Stimulated activated CD8-positive, alpha-beta memory T cell treated with anti-CD3 and anti-CD28 coated beads, Interleukin-12 subunit alpha, Interleukin-12 subunit beta, amount 100 ng/mL, for 24 hours (primary cell): ENCODE data around the gene KIAA1614.
"Not testable (repeated sequence)": the region's sequence is repeated elsewhere in the genome, so short reads cannot be mapped to it uniquely, and the experiment has no call there.

Experiments
- DNase-seq: peaks from one replicate; pipeline ENCODE4 v3.0.0-alpha.2; 2020; ENCODE audit errors: extremely low read depth

KIAA1614 gene

GRCh38 chr1:180941518-180942275 is 29.0 kb downstream of the KIAA1614 start:
- no peak for DNase-seq

- no peak for DNase-seq
These were observed 32.5 kb downstream of the KIAA1614 start for GRCh38 chr1:180945151-180945550.

GRCh38 chr1:180945551-180945950 is 32.9 kb downstream of the KIAA1614 start:
- DNase-seq: no peak

- no peak for DNase-seq
These were observed 33.4 kb downstream of the KIAA1614 start for GRCh38 chr1:180946056-180946455.

GRCh38 chr1:180946541-180947498 is 34.1 kb downstream of the KIAA1614 start:
- DNase-seq: no peak

GRCh38 chr1:180947499-180947885 is 34.8 kb downstream of the KIAA1614 start:
- DNase-seq: no peak

GRCh38 chr1:180947901-180948640 is 35.4 kb downstream of the KIAA1614 start:
- DNase-seq: no peak

- DNase-seq: no peak
These were observed 36.2 kb downstream of the KIAA1614 start for GRCh38 chr1:180948641-180949615.

GRCh38 chr1:180949616-180950000 is 36.9 kb downstream of the KIAA1614 start:
- DNase-seq: no peak

GRCh38 chr1:180950321-180950720 is 37.6 kb downstream of the KIAA1614 start:
- no peak for DNase-seq

GRCh38 chr1:180951186-180951745 is 38.6 kb downstream of the KIAA1614 start:
- no peak for DNase-seq

- DNase-seq: no peak
These were observed 39.3 kb downstream of the KIAA1614 start for GRCh38 chr1:180951836-180952656.

GRCh38 chr1:180952657-180953013 is 39.9 kb downstream of the KIAA1614 start:
- DNase-seq: no peak

GRCh38 chr1:180953291-180954004 is 40.8 kb downstream of the KIAA1614 start:
- DNase-seq: no peak

GRCh38 chr1:180954005-180954800 is 41.5 kb downstream of the KIAA1614 start:
- peak; percentile 25 for DNase-seq

- no peak for DNase-seq
These were observed 42.1 kb downstream of the KIAA1614 start for GRCh38 chr1:180954801-180955165.

GRCh38 chr1:180956028-180956640 is 43.4 kb downstream of the KIAA1614 start:
- no peak for DNase-seq

GRCh38 chr1:180959620-180960019 is 46.9 kb downstream of the KIAA1614 start:
- not testable (repeated sequence) for DNase-seq
